Transverse colon (tissue), 4 donors: ENCODE measurements around the gene REST. TPM values are rescaled to one million over a fixed set of nuclear protein-coding genes. Genes with fewer than 3 reads are reported as not detected.
A peak's percentile ranks its signal among the peaks of the same experiment; 100 is the strongest.

ENCODE experiments used
- DNase-seq: peaks from one replicate; pipeline ENCODE4 v3.0.0-alpha.2; 2019
- H3K27ac ChIP-seq, 4 donors: fragments of 200-600 bp; sonication (generic); 2 replicates each; pipeline ENCODE4 v1.5.1; 2016 to 2018; ENCODE audit warnings: inconsistent platforms in 4 of 4
- H3K27me3 ChIP-seq: fragments of 200-600 bp; sonication (generic); 2 replicates; pipeline ENCODE4 v1.5.1; 2017; ENCODE audit warnings: inconsistent platforms
- H3K36me3 ChIP-seq, 4 donors: fragments of 200-600 bp; sonication (generic); 2 replicates each; pipeline ENCODE4 v1.5.1; 2017 to 2019; ENCODE audit warnings: inconsistent platforms in 4 of 4
- H3K4me1 ChIP-seq, 4 donors: fragments of 200-600 bp; sonication (generic); 2 replicates each; pipeline ENCODE4 v1.5.1; 2017 to 2020; ENCODE audit warnings: inconsistent platforms in 4 of 4
- H3K4me3 ChIP-seq, 4 donors: fragments of 200-600 bp; sonication (generic); 1 replicate in 1 of 4; 2 replicates in 3 of 4; pipeline versions ENCODE4 v1.5.1 to v1.6.1; 2017 to 2019; ENCODE audit warnings: inconsistent platforms in 4 of 4
- H3K9me3 ChIP-seq, 2 donors: fragments of 200-600 bp; sonication (generic); 2 replicates each; pipeline ENCODE4 v1.5.1; 2017 to 2019; ENCODE audit warnings: inconsistent platforms in 2 of 2
- EP300 ChIP-seq: sonication (generic); formaldehyde crosslinking; IDR thresholded peaks from one replicate; pipeline ENCODE4 v1.6.1; 2017; ENCODE audit warnings: antibody characterized with exemption, low read depth
- POLR2A ChIP-seq: fragments of 450-650 bp; IDR thresholded peaks from one replicate; pipeline ENCODE4 v1.6.1; 2016; ENCODE audit warnings: antibody characterized with exemption, mild to moderate bottlenecking, moderate library complexity
- POLR2AphosphoS5 ChIP-seq, 3 donors: sonication (generic); formaldehyde crosslinking; IDR thresholded peaks; one replicate each; pipeline ENCODE4 v1.6.1; 2016; ENCODE audit warnings: antibody characterized with exemption in 3 of 3
- WGBS, 2 donors: methylation state at CpG; one replicate each; pipeline ENCODE4 v1.1.5; 2018; ENCODE audit warnings: low coverage in 1 of 2; 5-methylcytosine and 5-hydroxymethylcytosine counted together
- in situ Hi-C, 4 donors: fragments of 200-750 bp; cut with MboI; loops; one replicate each; pipeline versions ENCODE4 v1.15.0 to v1.15.1; 2017; ENCODE audit warnings: low sequenced_read_pairs in 3 of 4, low pct_ligation_motif_present in 1 of 4, low pct_unique_long_range_greater_than_20kb in 1 of 4
- intact Hi-C: fragments of 100-400 bp; cut with DNase I; formaldehyde crosslinking; loops from one replicate; pipeline ENCODE4 v1.15.1; 2023; ENCODE audit warnings: low total_unique reads
- total RNA-seq, 4 donors: library from RNA; depleted of rRNA; stranded (reverse); fragments of >200 nt; gene quantifications; one replicate each; pipeline ENCODE4 v1.1.0, GENCODE V29; 2016
- TF ChIP-seq, protein P1 (sequence below), 5 experiments: fragments of 200-600 bp in 3 of 5; fragments of 450-650 bp in 2 of 5; sonication (generic) in 3 of 5; IDR thresholded peaks; 1 replicate in 2 of 5; 2 replicates in 3 of 5; pipeline ENCODE4 v1.5.1; 2016 to 2017; ENCODE audit warnings: antibody characterized with exemption in 5 of 5, inconsistent platforms in 3 of 5, mild to moderate bottlenecking in 2 of 5, moderate library complexity in 1 of 5

The REST gene
- 10 to 100 TPM; 18.7 to 47.8 (median 27.1) TPM for total RNA-seq

- 0% methylated on average over 35 of the region's 74 CpGs; no CpG with 5 or more reads in 1 of the 2 donors for WGBS, 2 donors
- H3K4me1 ChIP-seq, result peaks cover 17 to 40% (median 24%) of the 10 kb centered on the region in 4 donors
- in situ Hi-C loops (no loop called here), intact Hi-C loops (loop anchor here (5.0 kb wide), 1 partner anchor 70 kb away; the partner anchor contains the start of genes NOA1 and POLR2B)
- TF ChIP-seq POLR2AphosphoS5 (IDR thresholded peaks at IDR 0.05), result peak in 1 of 3 donors; percentile 12
- TF ChIP-seq, protein P1, sequence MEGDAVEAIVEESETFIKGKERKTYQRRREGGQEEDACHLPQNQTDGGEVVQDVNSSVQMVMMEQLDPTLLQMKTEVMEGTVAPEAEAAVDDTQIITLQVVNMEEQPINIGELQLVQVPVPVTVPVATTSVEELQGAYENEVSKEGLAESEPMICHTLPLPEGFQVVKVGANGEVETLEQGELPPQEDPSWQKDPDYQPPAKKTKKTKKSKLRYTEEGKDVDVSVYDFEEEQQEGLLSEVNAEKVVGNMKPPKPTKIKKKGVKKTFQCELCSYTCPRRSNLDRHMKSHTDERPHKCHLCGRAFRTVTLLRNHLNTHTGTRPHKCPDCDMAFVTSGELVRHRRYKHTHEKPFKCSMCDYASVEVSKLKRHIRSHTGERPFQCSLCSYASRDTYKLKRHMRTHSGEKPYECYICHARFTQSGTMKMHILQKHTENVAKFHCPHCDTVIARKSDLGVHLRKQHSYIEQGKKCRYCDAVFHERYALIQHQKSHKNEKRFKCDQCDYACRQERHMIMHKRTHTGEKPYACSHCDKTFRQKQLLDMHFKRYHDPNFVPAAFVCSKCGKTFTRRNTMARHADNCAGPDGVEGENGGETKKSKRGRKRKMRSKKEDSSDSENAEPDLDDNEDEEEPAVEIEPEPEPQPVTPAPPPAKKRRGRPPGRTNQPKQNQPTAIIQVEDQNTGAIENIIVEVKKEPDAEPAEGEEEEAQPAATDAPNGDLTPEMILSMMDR (IDR thresholded peaks at IDR 0.05), result no peak
- peak; percentile 20 for TF ChIP-seq POLR2A
- peak within 1 kb of the TSS; percentile 78 to 99 (median 93) for H3K4me3 ChIP-seq
- H3K27ac ChIP-seq, result peak within 1 kb of the TSS; percentile 92 to 98 (median 97)
- no peaks in the 10 kb centered on the region for H3K9me3 ChIP-seq
- peak; percentile 88 for DNase-seq
- no peaks in the 10 kb centered on the region for H3K36me3 ChIP-seq
- H3K27me3 ChIP-seq, result no peaks in the 10 kb centered on the region
These were observed at the start of gene REST for GRCh38 chr4:56907489-56908205. REST (plus strand) TSS chr4:56907900; CDS start chr4:56910639, 2,739 bp downstream.

DNA sequence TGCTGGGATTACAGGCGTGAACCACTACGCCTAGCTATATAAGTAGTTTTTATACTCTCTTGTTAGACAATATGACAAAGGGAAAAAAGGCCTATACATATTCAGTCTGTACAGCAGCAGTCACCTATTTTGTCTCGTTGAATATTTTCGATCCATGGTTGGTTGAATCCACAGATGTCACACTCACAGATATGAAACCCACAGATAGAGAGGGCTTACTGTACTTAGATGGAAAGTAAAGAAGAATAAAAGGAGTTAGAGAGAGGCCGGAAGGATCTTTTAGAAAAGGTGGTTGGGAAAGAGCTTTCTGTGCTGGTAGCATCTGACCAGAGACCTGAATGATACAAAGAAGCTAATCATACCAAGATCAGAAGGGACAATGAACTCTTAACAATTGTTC, 47.9 kb upstream of the REST start:
- DNase-seq, result no peak
- no peak overlapping the region for H3K27ac ChIP-seq
- H3K4me1 ChIP-seq, result no peaks in the 10 kb centered on the region
- H3K9me3 ChIP-seq, result no peaks in the 10 kb centered on the region
- in situ Hi-C loops (no loop called here), intact Hi-C loops (no loop called here)
- H3K27me3 ChIP-seq, result no peaks in the 10 kb centered on the region
- no peak for TF ChIP-seq EP300
- no peak for TF ChIP-seq POLR2A
- H3K4me3 ChIP-seq, result no peak overlapping the region
- H3K36me3 ChIP-seq, result no peaks in the 10 kb centered on the region
- 88 to 100% methylated on average over 5 of the region's 5 CpGs for WGBS, 2 donors

GRCh38 chr4:56860781-56861180, 46.9 kb upstream of the REST start:
- intact Hi-C loops (no loop called here), in situ Hi-C loops (no loop called here)
- Histone ChIP-seq H3K4me1 (no peaks in the 10 kb centered on the region), H3K36me3 (no peaks in the 10 kb centered on the region), H3K9me3 (no peaks in the 10 kb centered on the region), H3K27ac (no peak overlapping the region), H3K4me3 (no peak overlapping the region), H3K27me3 (no peaks in the 10 kb centered on the region)
- DNase-seq, result no peak
- TF ChIP-seq EP300 (no peak), POLR2A (no peak)
- 88 to 91% methylated on average over 2 to 3 of the region's 3 CpGs for whole genome bisulfite sequencing, 2 donors

- no peak overlapping the region for H3K4me3 ChIP-seq
- H3K9me3 ChIP-seq, result no peaks in the 10 kb centered on the region
- TF ChIP-seq EP300 (no peak), POLR2A (no peak), POLR2AphosphoS5 (IDR thresholded peaks at IDR 0.05) (no peak)
- TF ChIP-seq, protein P1 (IDR thresholded peaks at IDR 0.05), result no peak
- H3K27me3 ChIP-seq, result no peaks in the 10 kb centered on the region
- no peaks in the 10 kb centered on the region for H3K36me3 ChIP-seq
- WGBS, 2 donors, result 16% methylated on average over 1 of the region's 1 CpG; no CpG with 5 or more reads in 1 of the 2 donors
- H3K4me1 ChIP-seq, result no peaks in the 10 kb centered on the region
- no peak overlapping the region for H3K27ac ChIP-seq
- in situ Hi-C loops (no loop called here), intact Hi-C loops (no loop called here)
- DNase-seq, result no peak
These were observed 46.3 kb upstream of the REST start for GRCh38 chr4:56861360-56861759.

DNA sequence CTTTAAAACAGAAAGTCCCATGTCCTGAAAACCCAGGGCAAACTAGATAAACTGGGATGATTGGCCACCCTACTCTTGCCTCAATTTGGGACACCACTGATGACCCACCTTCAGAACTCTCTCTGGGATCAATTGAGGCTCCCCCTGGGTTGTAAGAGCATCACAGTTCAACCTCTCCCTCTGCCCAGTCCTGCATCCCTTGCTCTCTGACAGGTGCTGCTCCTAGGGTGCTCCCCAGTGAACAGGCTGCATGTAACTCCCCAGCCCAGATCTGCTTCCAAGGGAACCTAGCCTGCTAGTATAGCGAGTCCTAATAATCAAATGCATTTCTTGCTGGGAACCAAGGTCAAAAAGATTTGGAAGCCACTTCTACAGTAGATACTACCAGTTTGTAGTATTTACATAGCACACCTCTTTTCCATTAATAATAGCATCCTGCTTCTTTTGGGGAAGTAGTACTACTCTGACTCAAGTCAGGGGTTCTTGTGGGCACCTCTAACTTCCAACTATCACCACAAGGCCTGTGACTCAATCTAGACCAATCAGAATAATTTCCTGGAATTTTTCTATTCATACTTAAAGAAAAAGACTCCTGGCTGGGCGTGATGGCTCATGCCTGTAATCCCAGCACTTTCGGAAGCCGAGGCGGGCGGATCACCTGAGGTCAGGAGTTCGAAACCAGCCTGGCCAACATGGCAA, 44.1 kb upstream of the REST start:
- WGBS, 2 donors, result 85 to 100% methylated on average over 1 to 7 of the region's 7 CpGs
- in situ Hi-C loops (no loop called here), intact Hi-C loops (no loop called here)
- DNase-seq, result no peak
- Histone ChIP-seq H3K27me3 (no peaks in the 10 kb centered on the region), H3K36me3 (no peaks in the 10 kb centered on the region), H3K4me3 (no peak overlapping the region), H3K27ac (no peak overlapping the region), H3K4me1 (no peaks in the 10 kb centered on the region), H3K9me3 (no peaks in the 10 kb centered on the region)
- TF ChIP-seq POLR2A, result no peak
- TF ChIP-seq, protein P1 (IDR thresholded peaks at IDR 0.05), result no peak
- TF ChIP-seq EP300, result no peak
- TF ChIP-seq POLR2AphosphoS5 (IDR thresholded peaks at IDR 0.05), result no peak
